Measurements from ENCODE around the gene ZNF470. TPM values are rescaled to one million over a fixed set of nuclear protein-coding genes. Genes with fewer than 3 reads are reported as not detected.

ZNF470 gene
- total RNA-seq, 4 donors from 2014 or later = 3.4 to 7.1 (median 5.6) TPM

DNA sequence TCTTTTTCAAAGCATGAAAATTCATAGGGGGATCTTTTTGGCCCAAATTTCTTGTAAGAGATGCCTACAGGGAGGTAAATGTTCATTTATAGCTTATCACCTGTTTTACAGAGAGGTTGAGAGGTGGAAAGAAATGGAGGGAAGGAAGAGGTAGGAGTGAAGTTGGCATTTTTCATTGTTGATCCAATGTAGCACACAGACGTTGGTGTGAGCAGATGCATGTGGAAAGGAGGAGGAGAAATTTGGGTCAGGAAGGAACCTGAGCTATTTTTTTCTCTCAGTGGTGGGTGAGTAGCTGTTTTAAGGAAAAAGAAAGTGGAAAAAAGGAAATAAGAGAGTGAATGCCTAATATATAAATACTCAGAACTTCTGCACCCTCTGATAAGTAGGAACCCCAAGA, 65.8 kb downstream of the ZNF470 start:
- Histone ChIP-seq H3K27me3 (no peaks in the 10 kb centered on the region), H3K36me3 (no peaks in the 10 kb centered on the region), H3K27ac (no peak overlapping the region), H3K4me3 (replicated peaks in 1 of 3) (no peak overlapping the region), H3K4me1 (no peaks in the 10 kb centered on the region), H3K9me3 (no peaks in the 10 kb centered on the region)
- intact Hi-C loops (cut with DNase I) = no loop called here
- 23 to 32% methylated on average over 1 of the region's 1 CpG for WGBS, 2 donors
- no peak for DNase-seq
- TF ChIP-seq, protein P1, sequence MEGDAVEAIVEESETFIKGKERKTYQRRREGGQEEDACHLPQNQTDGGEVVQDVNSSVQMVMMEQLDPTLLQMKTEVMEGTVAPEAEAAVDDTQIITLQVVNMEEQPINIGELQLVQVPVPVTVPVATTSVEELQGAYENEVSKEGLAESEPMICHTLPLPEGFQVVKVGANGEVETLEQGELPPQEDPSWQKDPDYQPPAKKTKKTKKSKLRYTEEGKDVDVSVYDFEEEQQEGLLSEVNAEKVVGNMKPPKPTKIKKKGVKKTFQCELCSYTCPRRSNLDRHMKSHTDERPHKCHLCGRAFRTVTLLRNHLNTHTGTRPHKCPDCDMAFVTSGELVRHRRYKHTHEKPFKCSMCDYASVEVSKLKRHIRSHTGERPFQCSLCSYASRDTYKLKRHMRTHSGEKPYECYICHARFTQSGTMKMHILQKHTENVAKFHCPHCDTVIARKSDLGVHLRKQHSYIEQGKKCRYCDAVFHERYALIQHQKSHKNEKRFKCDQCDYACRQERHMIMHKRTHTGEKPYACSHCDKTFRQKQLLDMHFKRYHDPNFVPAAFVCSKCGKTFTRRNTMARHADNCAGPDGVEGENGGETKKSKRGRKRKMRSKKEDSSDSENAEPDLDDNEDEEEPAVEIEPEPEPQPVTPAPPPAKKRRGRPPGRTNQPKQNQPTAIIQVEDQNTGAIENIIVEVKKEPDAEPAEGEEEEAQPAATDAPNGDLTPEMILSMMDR (IDR thresholded peaks at IDR 0.05) = no peak
- TF ChIP-seq POLR2A (IDR thresholded peaks at IDR 0.05) = no peak

DNA sequence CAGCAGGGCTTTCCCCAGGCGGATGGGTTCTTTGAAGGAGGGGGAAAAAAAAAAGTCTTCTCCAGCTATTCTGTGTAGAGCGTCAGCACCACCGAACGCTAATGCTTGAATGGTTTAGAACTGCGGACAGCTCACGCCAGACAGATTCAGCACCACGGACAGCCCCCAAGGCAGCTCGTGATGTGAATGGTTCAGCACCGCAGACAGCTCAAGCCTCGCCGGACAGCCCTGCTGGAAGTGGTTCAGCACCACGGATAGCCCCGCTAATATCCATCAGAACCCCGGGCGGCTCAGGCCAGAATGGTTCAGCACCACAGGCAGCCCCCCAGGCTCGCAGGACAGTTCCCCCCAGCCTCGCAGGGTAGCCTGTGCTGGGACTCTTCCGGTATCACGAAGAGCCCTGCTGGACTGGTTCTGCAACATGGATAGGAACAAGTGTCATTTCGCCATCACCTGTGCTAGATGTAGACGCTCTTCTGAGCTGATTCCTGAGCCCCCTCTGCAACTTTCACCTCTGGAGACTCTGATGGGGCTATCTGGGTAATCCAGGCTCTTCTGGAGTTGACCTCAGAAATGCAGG, 70.8 kb downstream of the ZNF470 start:
- H3K27me3 ChIP-seq = peaks cover 8% of the 10 kb centered on the region
- WGBS, 2 donors = 8 to 13% methylated on average over 10 to 20 of the region's 21 CpGs
- no peak overlapping the region for H3K4me3 ChIP-seq (replicated peaks in 1 of 3)
- no peak overlapping the region for H3K27ac ChIP-seq
- intact Hi-C loops (cut with DNase I) = no loop called here
- TF ChIP-seq, protein P1 (IDR thresholded peaks at IDR 0.05) = no peak
- TF ChIP-seq POLR2A (IDR thresholded peaks at IDR 0.05) = no peak
- no peaks in the 10 kb centered on the region for H3K4me1 ChIP-seq
- peak; percentile 84 to 90 for DNase-seq
- no peaks in the 10 kb centered on the region for H3K36me3 ChIP-seq
- no peaks in the 10 kb centered on the region for H3K9me3 ChIP-seq

Other genes with a start within 250 kb of the ZNF470 start
- gene ZNF582, start 173.9 kb upstream of the ZNF470 start, total RNA-seq = 10 to 100 TPM in 3 of 4 donors, 1 to 10 TPM in 1; 4.9 to 19.6 (median 10.9) TPM
- gene ZNF583, start 163.1 kb upstream of the ZNF470 start, total RNA-seq = 10 to 100 TPM in 2 of 4 donors, 1 to 10 TPM in 2; 6.5 to 22.8 (median 10.2) TPM
- 10 to 100 TPM in 3 of 4 donors, 1 to 10 TPM in 1; 8.6 to 22.2 (median 15.8) TPM for gene ZNF667, start 90.1 kb upstream of the ZNF470 start, total RNA-seq
- 10 to 100 TPM in 1 of 4 donors, 1 to 10 TPM in 3; 8.5 to 10.8 (median 9.1) TPM for gene ZNF471, start 59.6 kb upstream of the ZNF470 start, total RNA-seq
- 1 to 10 TPM; 6.6 to 9.8 (median 9.5) TPM for gene ZFP28, start 28.5 kb upstream of the ZNF470 start, total RNA-seq
- 10 to 100 TPM in 1 of 4 donors, 1 to 10 TPM in 3; 8.2 to 15.6 (median 8.7) TPM for gene ZNF71, start 27.8 kb downstream of the ZNF470 start, total RNA-seq
- gene SMIM17, start 75.7 kb downstream of the ZNF470 start, total RNA-seq = not detected
- 10 to 100 TPM in 1 of 4 donors, 1 to 10 TPM in 3; 6.8 to 12.3 (median 8.7) TPM for gene ZNF835, start 104.3 kb downstream of the ZNF470 start, total RNA-seq